Amniotic stem cell (primary cell): ENCODE data around the gene HIF1AN.

Source experiments
- DNase-seq: peaks from one replicate; lab custom pipeline; 2025; lab: John Stamatoyannopoulos, UW

HIF1AN gene

GRCh38 chr10:100535715-100536353, at the start of gene HIF1AN:
HIF1AN (plus strand) TSS chr10:100535943; CDS start chr10:100535959, 16 bp downstream.
- peak; percentile 91 for DNase-seq

GRCh38 chr10:100487529-100487928, 48.2 kb upstream of the HIF1AN start:
- DNase-seq = no peak

- no peak for DNase-seq
Observed at GRCh38 chr10:100489396-100489795, 46.3 kb upstream of the HIF1AN start.

- DNase-seq = no peak
Observed at GRCh38 chr10:100490531-100490930, 45.2 kb upstream of the HIF1AN start.

GRCh38 chr10:100496567-100496966, 39.2 kb upstream of the HIF1AN start:
- DNase-seq = no peak

- DNase-seq = no peak
Observed at GRCh38 chr10:100498059-100498458, 37.7 kb upstream of the HIF1AN start.

GRCh38 chr10:100501423-100501822, 34.3 kb upstream of the HIF1AN start:
- no peak for DNase-seq

- no peak for DNase-seq
Observed at GRCh38 chr10:100502926-100503494, 32.7 kb upstream of the HIF1AN start.

GRCh38 chr10:100504096-100504495, 31.6 kb upstream of the HIF1AN start:
- DNase-seq = peak; percentile 8

- no peak for DNase-seq
Observed at GRCh38 chr10:100505164-100505563, 30.6 kb upstream of the HIF1AN start.

- peak; percentile 24 for DNase-seq
Observed at GRCh38 chr10:100506596-100507356, 29.0 kb upstream of the HIF1AN start.

GRCh38 chr10:100507357-100507732, 28.4 kb upstream of the HIF1AN start:
- DNase-seq = no peak

- no peak for DNase-seq
Observed at GRCh38 chr10:100508266-100508665, 27.5 kb upstream of the HIF1AN start.

GRCh38 chr10:100508691-100509150, 27.0 kb upstream of the HIF1AN start:
- peak; percentile 13 for DNase-seq

GRCh38 chr10:100509241-100509840, 26.4 kb upstream of the HIF1AN start:
- DNase-seq = no peak

- DNase-seq = no peak
Observed at GRCh38 chr10:100510533-100511308, 25.0 kb upstream of the HIF1AN start.

- DNase-seq = no peak
Observed at GRCh38 chr10:100515612-100516011, 20.1 kb upstream of the HIF1AN start.

- DNase-seq = no peak
Observed at GRCh38 chr10:100516847-100517246, 18.9 kb upstream of the HIF1AN start.

GRCh38 chr10:100518761-100519241, 16.9 kb upstream of the HIF1AN start:
- DNase-seq = peak; percentile 14

- no peak for DNase-seq
Observed at GRCh38 chr10:100519311-100520051, 16.3 kb upstream of the HIF1AN start, which contains the start of gene SEC31B. SEC31B (minus strand) TSS chr10:100519861; CDS start chr10:100516952, 2,909 bp downstream.

GRCh38 chr10:100520811-100521210, 14.9 kb upstream of the HIF1AN start:
- DNase-seq = peak; percentile 7
